Left lung (tissue), 10 donors: Measurements from ENCODE around the gene SLC22A12. TPM values are rescaled to one million over a fixed set of nuclear protein-coding genes. Genes with fewer than 3 reads are reported as not detected.

Experiments
- ATAC-seq: fragments of 200-7000 bp; cut with Tn5 transposase; one replicate; pipeline ENCODE4 v1.9.1; 2020; ENCODE audit warnings: moderate library complexity
- DNase-seq, 4 donors: peaks; one replicate each; pipeline ENCODE4 v3.0.0-alpha.2; 2013 to 2020
- H3K27ac ChIP-seq, 2 donors: fragments of 200-600 bp; sonication (generic) in 1 of 2; one replicate each; pipeline versions ENCODE4 v1.5.0 to v1.8.0; 2020 to 2021
- H3K27me3 ChIP-seq, 2 donors: fragments of 200-600 bp; sonication (generic) in 1 of 2; one replicate each; pipeline versions ENCODE4 v1.5.0 to v1.8.0; 2020 to 2021
- H3K36me3 ChIP-seq, 2 donors: fragments of 200-600 bp; sonication (generic) in 1 of 2; one replicate each; pipeline versions ENCODE4 v1.5.0 to v1.8.0; 2020 to 2021
- H3K4me1 ChIP-seq, 2 donors: fragments of 200-600 bp; one replicate each; pipeline ENCODE4 v1.8.0; 2021
- H3K4me3 ChIP-seq, 2 donors: fragments of 200-600 bp; sonication (generic) in 1 of 2; one replicate each; pipeline versions ENCODE4 v1.5.0 to v1.8.0; 2020 to 2021; ENCODE audit warnings: mild to moderate bottlenecking in 1 of 2
- H3K9me3 ChIP-seq, 2 donors: fragments of 200-600 bp; sonication (generic) in 1 of 2; one replicate each; pipeline versions ENCODE4 v1.5.0 to v1.8.0; 2020 to 2021
- CTCF ChIP-seq, 2 donors: fragments of 200-600 bp; sonication (generic) in 1 of 2; IDR thresholded peaks; one replicate each; pipeline versions ENCODE4 v1.5.0 to v1.8.0; 2021; ENCODE audit warnings: antibody characterized with exemption in 2 of 2
- intact Hi-C, 2 donors: fragments of 100-400 bp; cut with DNase I; formaldehyde crosslinking; loops; one replicate each; pipeline versions ENCODE4 v1.11.2 to v1.14.2; 2022
- polyA plus RNA-seq, 6 donors: library from polyadenylated mRNA; unstranded; fragments of 120-200 nt; gene quantifications; one replicate each; pipeline ENCODE4 v1.2.1, GENCODE V29; 2013; ENCODE audit not compliant: insufficient read length in 6 of 6
- total RNA-seq, 2 donors: library from RNA; stranded (reverse); fragmentation: NEBNext Ultra II Directional; extraction: Animal tissue kit (Norgen Biotek cat#: 25700); gene quantifications; one replicate each; pipeline ENCODE4 v1.2.1, GENCODE V29; 2021
- donor health status: DM: no; HTN: yes; CAD: no.
- donor health status: DM: no; HTN: no; CAD: no.

Gene SLC22A12
- total and polyA plus RNA-seq, 8 donors, result not detected

GRCh38 chr11:64627371-64627770, 36.4 kb downstream of the SLC22A12 start:
- ATAC-seq, result no peak
- no peak for DNase-seq
- H3K36me3 ChIP-seq, result no peaks in the 10 kb centered on the region
- H3K27ac ChIP-seq, result no peak overlapping the region
- intact Hi-C loops, result no loop called here
- TF ChIP-seq CTCF (IDR thresholded peaks at IDR 0.05), result no peak
- H3K9me3 ChIP-seq, result no peaks in the 10 kb centered on the region
- H3K4me3 ChIP-seq, result no peak overlapping the region
- H3K4me1 ChIP-seq, result peaks cover 0 to 11% of the 10 kb centered on the region in 2 donors
- H3K27me3 ChIP-seq, result peaks cover 0 to 22% of the 10 kb centered on the region in 2 donors

GRCh38 chr11:64628596-64628995, 37.6 kb downstream of the SLC22A12 start:
- intact Hi-C loops, result no loop called here
- H3K4me3 ChIP-seq, result no peak overlapping the region
- TF ChIP-seq CTCF (IDR thresholded peaks at IDR 0.05), result no peak
- no peaks in the 10 kb centered on the region for H3K36me3 ChIP-seq
- H3K9me3 ChIP-seq, result no peaks in the 10 kb centered on the region
- no peak for DNase-seq
- no peak for ATAC-seq
- H3K4me1 ChIP-seq, result peaks cover 0 to 11% of the 10 kb centered on the region in 2 donors
- no peak overlapping the region for H3K27ac ChIP-seq
- H3K27me3 ChIP-seq, result peaks cover 0 to 28% of the 10 kb centered on the region in 2 donors

- Histone ChIP-seq H3K4me1 (peaks cover 0 to 11% of the 10 kb centered on the region in 2 donors), H3K36me3 (no peaks in the 10 kb centered on the region), H3K27me3 (peaks cover 0 to 28% of the 10 kb centered on the region in 2 donors), H3K9me3 (no peaks in the 10 kb centered on the region), H3K27ac (no peak overlapping the region), H3K4me3 (no peak overlapping the region)
- no peak for TF ChIP-seq CTCF (IDR thresholded peaks at IDR 0.05)
- no peak for DNase-seq
- intact Hi-C loops, result no loop called here
- ATAC-seq, result no peak
Measured at GRCh38 chr11:64629103-64629502, 38.1 kb downstream of the SLC22A12 start.

GRCh38 chr11:64629796-64630562, 39.0 kb downstream of the SLC22A12 start:
- Histone ChIP-seq H3K27ac (no peak overlapping the region), H3K9me3 (no peaks in the 10 kb centered on the region), H3K4me1 (peaks cover 0 to 6% of the 10 kb centered on the region in 2 donors), H3K4me3 (no peak overlapping the region), H3K27me3 (peaks cover 0 to 30% of the 10 kb centered on the region in 2 donors), H3K36me3 (no peaks in the 10 kb centered on the region)
- intact Hi-C loops, result no loop called here
- TF ChIP-seq CTCF (IDR thresholded peaks at IDR 0.05), result no peak
- no peak for DNase-seq
- peak; percentile 49 for ATAC-seq

- Histone ChIP-seq H3K27me3 (peaks cover 0 to 44% of the 10 kb centered on the region in 2 donors), H3K9me3 (no peaks in the 10 kb centered on the region), H3K4me1 (no peaks in the 10 kb centered on the region), H3K27ac (no peak overlapping the region), H3K36me3 (no peaks in the 10 kb centered on the region), H3K4me3 (no peak overlapping the region)
- DNase-seq, result no peak
- ATAC-seq, result no peak
- intact Hi-C loops, result no loop called here
- TF ChIP-seq CTCF (IDR thresholded peaks at IDR 0.05), result no peak
Measured at GRCh38 chr11:64631675-64632074, 40.7 kb downstream of the SLC22A12 start.
